Kidney (tissue), 14 donors: Measurements from ENCODE around the gene SUPT6H. TPM values are rescaled to one million over a fixed set of nuclear protein-coding genes. Genes with fewer than 3 reads are reported as not detected.

ENCODE experiments used
- DNase-seq, 5 donors: peaks; one replicate each; pipeline ENCODE4 v3.0.0-alpha.2; 2013 to 2020
- FAIRE-seq: peaks from 2 replicates; lab custom pipeline; 2012; peaks lifted over from hg19 to GRCh38; lab: Jason Lieb, UNC
- H3K27ac ChIP-seq, 2 donors: one replicate each; pipeline ENCODE4 v1.7.0; 2013; ENCODE audit warnings: low read depth in 2 of 2, low read length in 2 of 2, inconsistent platforms in 1 of 2
- H3K27me3 ChIP-seq: one replicate; pipeline ENCODE4 v1.7.1; 2013; ENCODE audit warnings: low read length, inconsistent platforms; ENCODE audit not compliant: control insufficient read depth, insufficient read depth
- H3K36me3 ChIP-seq, 3 donors: one replicate each; pipeline versions ENCODE4 v1.7.0 to v1.7.1; 2013; ENCODE audit warnings: low read length in 3 of 3, control low read depth in 1 of 3, inconsistent platforms in 1 of 3; ENCODE audit not compliant: insufficient read depth in 3 of 3, control insufficient read depth in 2 of 3
- H3K4me1 ChIP-seq, 3 donors: one replicate each; pipeline versions ENCODE4 v1.7.0 to v1.7.1; 2013; ENCODE audit warnings: low read length in 3 of 3, inconsistent platforms in 1 of 3, low read depth in 1 of 3; ENCODE audit not compliant: control insufficient read depth in 2 of 3, insufficient read depth in 2 of 3
- H3K4me3 ChIP-seq, 3 donors: one replicate each; pipeline versions ENCODE4 v1.7.0 to v1.8.1; 2013; ENCODE audit warnings: low read length in 3 of 3, control low read depth in 1 of 3, inconsistent platforms in 1 of 3
- H3K9ac ChIP-seq, 3 donors: one replicate each; pipeline versions ENCODE4 v1.7.0 to v1.7.1; 2013; ENCODE audit warnings: low read length in 3 of 3, control low read depth in 1 of 3, inconsistent platforms in 1 of 3
- H3K9me3 ChIP-seq, 3 donors: one replicate each; pipeline versions ENCODE4 v1.7.0 to v1.7.1; 2013; ENCODE audit warnings: low read length in 3 of 3, control low read depth in 1 of 3, inconsistent platforms in 1 of 3; ENCODE audit not compliant: control insufficient read depth in 2 of 3, insufficient read depth in 1 of 3
- intact Hi-C: fragments of 100-400 bp; cut with DNase I; formaldehyde crosslinking; loops from one replicate; pipeline ENCODE4 v1.11.1; 2022
- polyA plus RNA-seq: library from polyadenylated mRNA; stranded (reverse); fragments of 350-450 nt; fragmentation: Illumina TruSeq; extraction: RNeasy Lipid Tissue Mini Kit (QIAGEN cat#74804); gene quantifications from one replicate; pipeline ENCODE4 v1.2.3, GENCODE V29; 2014; ENCODE audit warnings: low read depth, low replicate concordance; ENCODE audit not compliant: insufficient read depth
- total RNA-seq: library from RNA; stranded (reverse); fragmentation: NEBNext Ultra II Directional; extraction: Animal tissue kit (Norgen Biotek cat#: 25700); gene quantifications from one replicate; pipeline ENCODE4 v1.2.1, GENCODE V29; 2021
- TF ChIP-seq, protein P1 (sequence below): IDR thresholded peaks from 3 replicates; pipeline ENCODE4 v1.5.1; 2012; ENCODE audit warnings: mild to moderate bottlenecking, moderate library complexity, borderline replicate concordance; ENCODE audit not compliant: insufficient read depth; ENCODE audit errors: extremely low read depth
- donor health status: control.
- donor health status: control.
- donor health status: control.
- donor health status: control.
- donor health status: control.
- donor health status: DM: yes; HTN: yes; CAD: no.
- donor health status: Normal renal cell carcinoma (clear cell type).

The SUPT6H gene
- total and polyA plus RNA-seq, 2 donors from 2014 or later: 21.4 to 61.5 TPM

GRCh38 chr17:28705728-28706334 lies 43.8 kb downstream of the SUPT6H start:
- Histone ChIP-seq H3K36me3 (peaks cover 0 to 22% (median 19%) of the 10 kb centered on the region in 3 donors), H3K27me3 (no peaks in the 10 kb centered on the region), H3K27ac (no peak overlapping the region), H3K9ac (no peak overlapping the region), H3K4me1 (no peaks in the 10 kb centered on the region), H3K9me3 (no peaks in the 10 kb centered on the region), H3K4me3 (no peak overlapping the region)
- DNase-seq: no peak
- TF ChIP-seq, protein P1, sequence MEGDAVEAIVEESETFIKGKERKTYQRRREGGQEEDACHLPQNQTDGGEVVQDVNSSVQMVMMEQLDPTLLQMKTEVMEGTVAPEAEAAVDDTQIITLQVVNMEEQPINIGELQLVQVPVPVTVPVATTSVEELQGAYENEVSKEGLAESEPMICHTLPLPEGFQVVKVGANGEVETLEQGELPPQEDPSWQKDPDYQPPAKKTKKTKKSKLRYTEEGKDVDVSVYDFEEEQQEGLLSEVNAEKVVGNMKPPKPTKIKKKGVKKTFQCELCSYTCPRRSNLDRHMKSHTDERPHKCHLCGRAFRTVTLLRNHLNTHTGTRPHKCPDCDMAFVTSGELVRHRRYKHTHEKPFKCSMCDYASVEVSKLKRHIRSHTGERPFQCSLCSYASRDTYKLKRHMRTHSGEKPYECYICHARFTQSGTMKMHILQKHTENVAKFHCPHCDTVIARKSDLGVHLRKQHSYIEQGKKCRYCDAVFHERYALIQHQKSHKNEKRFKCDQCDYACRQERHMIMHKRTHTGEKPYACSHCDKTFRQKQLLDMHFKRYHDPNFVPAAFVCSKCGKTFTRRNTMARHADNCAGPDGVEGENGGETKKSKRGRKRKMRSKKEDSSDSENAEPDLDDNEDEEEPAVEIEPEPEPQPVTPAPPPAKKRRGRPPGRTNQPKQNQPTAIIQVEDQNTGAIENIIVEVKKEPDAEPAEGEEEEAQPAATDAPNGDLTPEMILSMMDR: no peak
- no peak for FAIRE-seq
- intact Hi-C loops: no loop called here

DNA sequence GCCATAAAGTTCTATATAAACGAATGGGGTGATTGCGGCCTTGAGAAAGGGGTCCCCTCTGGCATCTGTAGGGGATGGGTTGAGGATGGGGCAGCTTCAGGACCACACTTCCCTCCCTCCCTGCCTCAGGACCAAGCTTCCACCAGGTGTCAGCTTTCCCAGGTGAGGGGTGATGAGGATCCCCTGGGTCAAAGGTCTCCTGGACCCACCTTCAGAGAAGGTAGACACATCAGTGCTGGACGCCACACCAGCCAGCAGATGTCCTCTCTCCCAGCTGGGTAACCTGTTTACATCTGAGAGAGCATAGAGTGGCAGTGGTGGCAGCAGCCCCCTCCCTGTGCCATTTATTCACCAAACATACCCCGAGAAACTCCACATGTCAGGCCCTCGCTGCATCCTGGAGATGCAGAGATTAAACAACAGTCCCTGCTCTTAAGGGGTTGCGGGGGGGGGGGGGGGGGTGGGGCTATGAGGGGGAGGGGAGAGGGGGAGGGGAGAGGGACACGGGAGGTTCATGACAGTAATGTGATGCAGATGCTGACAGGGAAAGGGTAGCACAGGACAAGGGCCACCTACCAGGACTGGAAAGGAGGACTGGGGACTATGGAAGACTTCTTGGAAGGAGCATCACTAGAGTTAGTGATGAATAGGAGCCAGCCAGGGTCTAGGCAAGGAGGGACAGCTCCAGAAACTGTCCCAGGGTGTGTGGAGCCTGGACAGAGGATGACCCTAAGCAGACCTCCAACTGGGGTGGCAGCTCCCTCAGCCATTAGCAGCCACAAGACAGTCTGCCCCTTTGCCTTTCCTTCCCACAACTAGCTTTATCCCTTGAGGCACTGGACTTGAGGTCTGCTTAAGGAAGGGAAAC lies 44.7 kb downstream of the SUPT6H start:
- intact Hi-C loops: no loop called here
- DNase-seq (peak in 1 of 5 donors; percentile 15), FAIRE-seq (no peak)
- Histone ChIP-seq H3K4me3 (no peak overlapping the region), H3K27me3 (no peaks in the 10 kb centered on the region), H3K4me1 (peaks cover 0 to 3% (median 0%) of the 10 kb centered on the region in 3 donors), H3K9ac (no peak overlapping the region), H3K27ac (no peak overlapping the region), H3K36me3 (peaks cover 0 to 13% (median 11%) of the 10 kb centered on the region in 3 donors), H3K9me3 (no peaks in the 10 kb centered on the region)
- TF ChIP-seq, protein P1: no peak

GRCh38 chr17:28707339-28707720 lies 45.3 kb downstream of the SUPT6H start:
- intact Hi-C loops: no loop called here
- TF ChIP-seq, protein P1: no peak
- peaks cover 0 to 8% (median 6%) of the 10 kb centered on the region in 3 donors for H3K36me3 ChIP-seq
- no peaks in the 10 kb centered on the region for H3K9me3 ChIP-seq
- H3K9ac ChIP-seq: no peak overlapping the region
- no peak for DNase-seq
- no peaks in the 10 kb centered on the region for H3K27me3 ChIP-seq
- H3K27ac ChIP-seq: no peak overlapping the region
- H3K4me1 ChIP-seq: peaks cover 0 to 5% (median 0%) of the 10 kb centered on the region in 3 donors
- H3K4me3 ChIP-seq: no peak overlapping the region
- FAIRE-seq: no peak
